H9 (cell line): Measurements from ENCODE around the gene IDUA. TPM values are rescaled to one million over a fixed set of nuclear protein-coding genes. Genes with fewer than 3 reads are reported as not detected.

Experiments
- DNase-seq: peaks from one replicate; pipeline ENCODE4 v3.0.0-alpha.2; 2017
- H2AFZ ChIP-seq: one replicate; pipeline ENCODE4 v1.6.1; 2013; ENCODE audit warnings: mild to moderate bottlenecking, low read length, control low read depth, moderate library complexity
- H2AK5ac ChIP-seq: 2 replicates; pipeline ENCODE4 v1.6.1; 2013; ENCODE audit warnings: low read length, control low read depth, mixed read lengths; ENCODE audit not compliant: insufficient read length
- H2BK120ac ChIP-seq: one replicate; pipeline ENCODE4 v1.6.1; 2013; ENCODE audit warnings: low read depth, mild to moderate bottlenecking, low read length, control low read depth, inconsistent platforms; ENCODE audit not compliant: poor library complexity, severe bottlenecking
- H2BK12ac ChIP-seq: 2 replicates; pipeline ENCODE4 v1.6.1; 2013; ENCODE audit warnings: low read length, control low read depth, mixed read lengths, low read depth; ENCODE audit not compliant: insufficient read length
- H2BK15ac ChIP-seq: 2 replicates; pipeline ENCODE4 v1.6.1; 2013; ENCODE audit warnings: low read depth, low read length, control low read depth
- H2BK20ac ChIP-seq: one replicate; pipeline ENCODE4 v1.6.1; 2013; ENCODE audit warnings: low read depth, mild to moderate bottlenecking, low read length, control low read depth, inconsistent platforms; ENCODE audit not compliant: poor library complexity, severe bottlenecking
- H2BK5ac ChIP-seq: 2 replicates; pipeline ENCODE4 v1.6.1; 2013; ENCODE audit warnings: low read length, control low read depth, mixed read lengths; ENCODE audit not compliant: insufficient read length
- H3K14ac ChIP-seq: 2 replicates; pipeline ENCODE4 v1.6.1; 2013; ENCODE audit warnings: low read length, control low read depth; ENCODE audit not compliant: insufficient read depth
- H3K18ac ChIP-seq: 2 replicates; pipeline ENCODE4 v1.6.1; 2013; ENCODE audit warnings: low read depth, mild to moderate bottlenecking, mixed read lengths, low read length, control low read depth; ENCODE audit not compliant: insufficient read length
- H3K23ac ChIP-seq: 2 replicates; pipeline ENCODE4 v1.6.1; 2013; ENCODE audit warnings: low read length, control low read depth, mixed read lengths, low read depth; ENCODE audit not compliant: insufficient read length
- H3K23me2 ChIP-seq: 2 replicates; pipeline ENCODE4 v1.6.1; 2013; ENCODE audit warnings: low read depth, mild to moderate bottlenecking, mixed read lengths, low read length, control low read depth; ENCODE audit not compliant: insufficient read length, poor library complexity, severe bottlenecking
- H3K27ac ChIP-seq: 2 replicates; pipeline ENCODE4 v1.5.1; 2013; ENCODE audit warnings: low read length, control low read depth, mixed read lengths, low read depth; ENCODE audit not compliant: insufficient read length
- H3K27me3 ChIP-seq: 2 replicates; pipeline ENCODE4 v1.6.1; 2013; ENCODE audit warnings: low read length, control low read depth, inconsistent platforms; ENCODE audit not compliant: insufficient read depth
- H3K4ac ChIP-seq: 2 replicates; pipeline ENCODE4 v1.6.1; 2013; ENCODE audit warnings: low read depth, mild to moderate bottlenecking, control low read depth, inconsistent platforms, low read length, moderate library complexity
- H3K4me1 ChIP-seq: 2 replicates; pipeline ENCODE4 v1.6.1; 2013; ENCODE audit warnings: low read length, control low read depth, inconsistent platforms; ENCODE audit not compliant: insufficient read depth
- H3K4me2 ChIP-seq: 2 replicates; pipeline ENCODE4 v1.6.1; 2013; ENCODE audit warnings: low read length, control low read depth, mixed read lengths; ENCODE audit not compliant: insufficient read length, insufficient read depth
- H3K56ac ChIP-seq: 2 replicates; pipeline ENCODE4 v1.6.1; 2013; ENCODE audit warnings: low read depth, mild to moderate bottlenecking, mixed read lengths, low read length, control low read depth; ENCODE audit not compliant: insufficient read length
- H3K79me1 ChIP-seq: 2 replicates; pipeline ENCODE4 v1.6.1; 2013; ENCODE audit warnings: low read depth, mild to moderate bottlenecking, moderate library complexity, low read length, control low read depth, inconsistent platforms; ENCODE audit not compliant: insufficient read depth, poor library complexity, severe bottlenecking
- H3K79me2 ChIP-seq: 2 replicates; pipeline ENCODE4 v1.6.1; 2013; ENCODE audit warnings: low read length, control low read depth, inconsistent platforms; ENCODE audit not compliant: insufficient read depth
- H3K9ac ChIP-seq: 2 replicates; pipeline ENCODE4 v1.6.1; 2013; ENCODE audit warnings: low read length, control low read depth, mixed read lengths; ENCODE audit not compliant: insufficient read length; ENCODE audit errors: extremely low read depth
- H3K9me3 ChIP-seq: one replicate; pipeline ENCODE4 v1.6.1; 2013; ENCODE audit warnings: low read depth, low read length, inconsistent platforms; ENCODE audit not compliant: control insufficient read depth
- H3T11ph ChIP-seq: one replicate; pipeline ENCODE4 v1.6.1; 2013; ENCODE audit warnings: mild to moderate bottlenecking, low read length, control low read depth, inconsistent platforms
- H4K20me1 ChIP-seq: one replicate; pipeline ENCODE4 v1.6.1; 2013; ENCODE audit not compliant: control insufficient read depth, insufficient read length, insufficient read depth
- H4K5ac ChIP-seq: 2 replicates; pipeline ENCODE4 v1.6.1; 2013; ENCODE audit warnings: low read depth, mild to moderate bottlenecking, mixed read lengths, low read length, control low read depth; ENCODE audit not compliant: insufficient read length
- H4K8ac ChIP-seq: replicated peaks from 2 replicates; pipeline ENCODE4 v1.6.1; 2013; ENCODE audit warnings: low read length, control low read depth, mixed read lengths, low read depth; ENCODE audit not compliant: insufficient read length
- H4K91ac ChIP-seq: 2 replicates; pipeline ENCODE4 v1.6.1; 2013; ENCODE audit warnings: low read depth, mild to moderate bottlenecking, moderate library complexity, mixed read lengths, low read length, control low read depth; ENCODE audit not compliant: insufficient read length
- H3K27ac Mint-ChIP-seq, 3 experiments: 2 replicates in 2 of 3; 3 replicates in 1 of 3; pipeline ENCODE4 v1.8.0; 2020 to 2021; ENCODE audit warnings: mixed read lengths in 3 of 3, mild to moderate bottlenecking in 1 of 3, moderate library complexity in 1 of 3
- H3K27me3 Mint-ChIP-seq: 2 replicates; pipeline ENCODE4 v1.8.0; 2021; ENCODE audit warnings: low read depth, mild to moderate bottlenecking, moderate library complexity, mixed read lengths
- H3K36me3 Mint-ChIP-seq, 3 experiments: 2 replicates in 2 of 3; 3 replicates in 1 of 3; pipeline ENCODE4 v1.8.0; 2020 to 2021; ENCODE audit warnings: low read depth in 3 of 3, mixed read lengths in 3 of 3; ENCODE audit not compliant: insufficient read depth in 1 of 3
- H3K4me1 Mint-ChIP-seq, 2 experiments: 2 replicates each; pipeline ENCODE4 v1.8.0; 2020; ENCODE audit warnings: mixed read lengths in 2 of 2
- H3K4me3 Mint-ChIP-seq, 2 experiments: 2 replicates in 1 of 2; 3 replicates in 1 of 2; pipeline ENCODE4 v1.8.0; 2020 to 2021; ENCODE audit warnings: mild to moderate bottlenecking in 2 of 2, mixed read lengths in 2 of 2, moderate library complexity in 1 of 2
- H3K9me3 Mint-ChIP-seq, 2 experiments: 2 replicates in 1 of 2; 3 replicates in 1 of 2; pipeline ENCODE4 v1.8.0; 2020; ENCODE audit warnings: mild to moderate bottlenecking in 2 of 2, mixed read lengths in 2 of 2, moderate library complexity in 1 of 2
- CTCF ChIP-seq: fragments of 200-600 bp; sonication (generic); conservative IDR thresholded peaks from 3 replicates; pipeline ENCODE4 v1.8.0; 2021; ENCODE audit warnings: antibody characterized with exemption, mild to moderate bottlenecking
- WGBS: extraction: QIAGEN DNeasy Blood & Tissue Kit; methylation state at CpG from one replicate; pipeline ENCODE4 v1.1.7; 2013; ENCODE audit warnings: missing lambda C conversion rate, low lambda C conversion rate, mixed read lengths; ENCODE audit not compliant: insufficient read length; ENCODE audit errors: extremely low coverage; 5-methylcytosine and 5-hydroxymethylcytosine counted together
- total RNA-seq: library from RNA; stranded (reverse); gene quantifications from 2 replicates; pipeline ENCODE4 v1.2.1, GENCODE V29; 2021

IDUA gene
- total RNA-seq, 1 experiment from 2014 or later, result 14.5 TPM

DNA sequence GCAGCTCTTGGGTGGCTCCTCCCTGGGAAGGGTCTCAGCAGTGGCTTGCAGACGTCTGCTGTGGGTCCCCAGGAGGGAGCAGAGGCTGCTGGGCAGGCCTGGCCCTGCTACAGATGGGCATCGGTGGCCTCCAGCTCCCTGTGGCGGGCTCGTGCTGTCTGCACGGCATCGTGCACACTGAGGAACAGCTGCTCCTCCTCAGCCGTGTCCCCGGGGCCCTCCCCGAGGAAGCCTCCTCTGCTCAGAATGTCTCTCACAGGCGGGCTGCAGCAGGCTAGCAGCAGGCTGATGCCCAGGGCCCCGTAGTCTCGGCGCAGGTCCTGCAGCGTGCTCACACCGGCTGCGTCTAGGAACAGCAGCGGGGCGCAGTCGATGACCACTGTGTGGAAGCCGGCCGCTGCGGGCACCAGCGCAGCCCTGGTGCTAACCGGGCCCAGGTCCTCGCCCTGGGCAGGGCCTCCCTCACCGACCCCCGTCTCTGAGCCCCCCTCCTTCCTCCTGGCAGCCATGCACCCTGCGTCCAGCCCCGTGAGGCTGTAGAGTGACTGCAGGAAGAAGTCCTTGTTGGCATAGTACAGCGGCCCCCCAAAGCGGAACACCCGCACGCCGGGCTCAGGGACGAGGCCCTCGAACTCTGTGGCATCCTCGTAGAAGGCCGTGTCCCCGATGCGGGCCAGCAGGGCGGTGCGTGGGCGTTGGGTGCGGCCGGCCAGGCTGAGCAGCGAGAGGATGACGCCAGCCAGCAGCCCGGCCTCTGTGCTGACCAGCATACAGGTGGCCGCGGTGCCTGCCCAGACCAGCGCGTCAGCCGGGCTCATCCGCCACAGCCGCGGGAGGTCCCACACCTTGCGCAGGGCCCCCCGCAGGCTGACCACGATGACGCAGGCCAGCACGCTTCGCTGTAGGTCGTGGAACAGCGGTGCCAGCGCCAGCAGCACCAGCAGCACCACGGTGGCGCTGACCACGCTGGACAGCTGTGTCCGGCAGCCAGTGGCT is 2.2 kb downstream of the IDUA start:
- Histone ChIP-seq H3K23ac (no peak overlapping the region), H2AK5ac (no peak overlapping the region), H3K4ac (no peak overlapping the region), H3K27me3 (no peaks in the 10 kb centered on the region; the same call in 1 of the 2 replicates), H2BK20ac (no peak overlapping the region), H2AFZ (no peak overlapping the region), H3K79me1 (no peaks in the 10 kb centered on the region), H3K27ac (no peak overlapping the region), H2BK5ac (no peak overlapping the region), H3K18ac (no peak overlapping the region), H4K20me1 (no peaks in the 10 kb centered on the region), H4K91ac (no peak overlapping the region), H2BK15ac (no peak overlapping the region), H3K9me3 (no peaks in the 10 kb centered on the region), H3K4me2 (no peak overlapping the region), H3K56ac (no peak overlapping the region), H3T11ph (no peak overlapping the region), H3K79me2 (no peaks in the 10 kb centered on the region), H3K14ac (no peak overlapping the region), H4K8ac (no peak overlapping the region), H2BK12ac (no peak overlapping the region), H4K5ac (no peak overlapping the region), H3K9ac (no peak overlapping the region), H2BK120ac (no peak overlapping the region), H3K4me1 (peaks cover 3% of the 10 kb centered on the region; the same call in 1 of the 2 replicates), H3K23me2 (peaks cover 3% of the 10 kb centered on the region)
- no peak for TF ChIP-seq CTCF
- no peak overlapping the region for H3K27ac Mint-ChIP-seq
- no peaks in the 10 kb centered on the region for H3K36me3 Mint-ChIP-seq
- H3K4me1 Mint-ChIP-seq, result peaks cover 11 to 13% of the 10 kb centered on the region in 2 experiments
- no CpG with 5 or more reads among the region's 69 CpGs for WGBS
- no peak for DNase-seq
- 0 out of 5 replicates have a peak, but pooled peaks cover 0 to 4% of the 10 kb centered on the region in 2 experiments for H3K9me3 Mint-ChIP-seq
- no peak overlapping the region for H3K4me3 Mint-ChIP-seq
- H3K27me3 Mint-ChIP-seq, result peaks cover 24% of the 10 kb centered on the region
